ENCODE data around the gene FXYD5.
A peak's percentile ranks its signal among the peaks of the same experiment; 100 is the strongest.

The FXYD5 gene

GRCh38 chr19:35156673-35157014, 2.1 kb downstream of the FXYD5 start:
- DNase-seq (ENCODE audit: low read depth): no peak
- in situ Hi-C loops (cut with HindIII; ENCODE audit: low sequenced_read_pairs): no loop called here

GRCh38 chr19:35157431-35157830, 2.9 kb downstream of the FXYD5 start:
- H3K4me3 ChIP-seq (ENCODE audit: low read depth, low read length): no peak overlapping the region
- no peak for DNase-seq (ENCODE audit: low read depth)
- TF ChIP-seq CTCF (IDR thresholded peaks at IDR 0.05; ENCODE audit: low read depth, low read length, missing control alignments): no peak
- in situ Hi-C loops (cut with HindIII; ENCODE audit: low sequenced_read_pairs): no loop called here

More at GRCh38 chr19:35156673-35157014, 2.1 kb downstream of the FXYD5 start:
- H3K4me3 ChIP-seq (ENCODE audit: low read depth, low read length): no peak overlapping the region
- TF ChIP-seq CTCF (IDR thresholded peaks at IDR 0.05; ENCODE audit: low read depth, low read length, missing control alignments): no peak

- TF ChIP-seq CTCF (IDR thresholded peaks at IDR 0.05; ENCODE audit: low read depth, low read length, missing control alignments): no peak
- no peak overlapping the region for H3K4me3 ChIP-seq (ENCODE audit: low read depth, low read length)
- DNase-seq (ENCODE audit: low read depth): no peak
- in situ Hi-C loops (cut with HindIII; ENCODE audit: low sequenced_read_pairs): no loop called here
These were observed 5.1 kb downstream of the FXYD5 start for GRCh38 chr19:35159606-35160005.

GRCh38 chr19:35160629-35161433, 6.3 kb downstream of the FXYD5 start:
- no peak for TF ChIP-seq CTCF (IDR thresholded peaks at IDR 0.05; ENCODE audit: low read depth, low read length, missing control alignments)
- DNase-seq (ENCODE audit: low read depth): no peak
- in situ Hi-C loops (cut with HindIII; ENCODE audit: low sequenced_read_pairs): no loop called here
- no peak overlapping the region for H3K4me3 ChIP-seq (ENCODE audit: low read depth, low read length)

- no peak for TF ChIP-seq CTCF (IDR thresholded peaks at IDR 0.05; ENCODE audit: low read depth, low read length, missing control alignments)
- no peak for DNase-seq (ENCODE audit: low read depth)
- in situ Hi-C loops (cut with HindIII; ENCODE audit: low sequenced_read_pairs): no loop called here
- no peak overlapping the region for H3K4me3 ChIP-seq (ENCODE audit: low read depth, low read length)
These were observed 6.9 kb downstream of the FXYD5 start for GRCh38 chr19:35161434-35161743.

GRCh38 chr19:35162471-35163326, 8.2 kb downstream of the FXYD5 start:
- in situ Hi-C loops (cut with HindIII; ENCODE audit: low sequenced_read_pairs): no loop called here
- no peak overlapping the region for H3K4me3 ChIP-seq (ENCODE audit: low read depth, low read length)
- peak; percentile 27 for DNase-seq (ENCODE audit: low read depth)
- no peak for TF ChIP-seq CTCF (IDR thresholded peaks at IDR 0.05; ENCODE audit: low read depth, low read length, missing control alignments)

All from astrocyte of the cerebellum (primary cell).